ENCODE measurements around the gene EDN1. TPM values are rescaled to one million over a fixed set of nuclear protein-coding genes. Genes with fewer than 3 reads are reported as not detected.

Gene EDN1
- total RNA-seq, 2 experiments from 2014 or later, result 0.14 TPM; not detected in 1

- CTCF ChIA-PET, result no interaction called here
- H3K27ac Mint-ChIP-seq, result no peak overlapping the region
- H3K4me3 Mint-ChIP-seq, result no peak overlapping the region
- ATAC-seq, result no peak
- POLR2A ChIA-PET, result no interaction called here
- intact Hi-C loops (cut with micrococcal nuclease), result no loop called here
- H3K9me3 Mint-ChIP-seq, result no peaks in the 10 kb centered on the region
- no peak for DNase-seq
- H3K4me1 Mint-ChIP-seq (ENCODE audit: low read depth), result no peaks in the 10 kb centered on the region
- no peaks in the 10 kb centered on the region for H3K36me3 Mint-ChIP-seq (ENCODE audit: low read depth)
- no peak for TF ChIP-seq CTCF (IDR thresholded peaks at IDR 0.05)
- peaks cover 2% of the 10 kb centered on the region for H3K27me3 Mint-ChIP-seq
Measured at GRCh38 chr6:12312736-12313135, 22.6 kb downstream of the EDN1 start.

DNA sequence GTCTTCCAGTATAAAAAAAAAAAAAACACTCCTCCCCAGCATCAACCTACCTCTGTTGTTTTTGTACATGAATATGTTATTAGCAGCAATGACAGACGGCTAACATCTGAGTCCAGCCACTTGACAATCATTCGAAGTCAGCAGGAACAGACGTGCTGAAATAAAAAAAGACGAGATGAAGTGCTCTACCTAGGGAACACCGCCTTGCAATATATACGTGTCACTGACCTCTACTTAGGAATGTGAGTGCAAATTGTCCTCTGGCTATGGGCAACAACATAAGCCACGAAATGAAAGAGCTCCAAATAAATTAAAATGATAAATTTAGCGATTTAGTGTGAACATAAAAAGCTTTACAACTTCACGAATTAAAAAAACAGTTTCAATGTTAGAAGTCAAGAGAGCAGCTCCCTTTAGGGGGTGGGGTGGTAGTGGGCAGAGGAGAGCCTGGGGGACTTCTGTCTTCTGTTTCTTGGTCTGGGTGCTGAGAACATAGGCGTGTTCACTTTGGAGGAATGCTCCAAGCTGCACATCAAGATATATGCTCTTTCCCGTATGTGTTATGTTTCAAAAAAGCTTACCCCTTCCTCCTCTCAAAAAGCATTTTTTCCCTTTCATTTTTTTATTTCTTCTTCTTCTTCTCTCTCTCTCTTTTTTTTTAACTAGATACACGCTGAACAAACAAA, 23.3 kb downstream of the EDN1 start:
- no peak for TF ChIP-seq CTCF (IDR thresholded peaks at IDR 0.05)
- peaks cover 2% of the 10 kb centered on the region for H3K9me3 Mint-ChIP-seq
- H3K4me1 Mint-ChIP-seq (ENCODE audit: low read depth), result no peaks in the 10 kb centered on the region
- intact Hi-C loops (cut with micrococcal nuclease), result no loop called here
- POLR2A ChIA-PET, result no interaction called here
- H3K27ac Mint-ChIP-seq, result no peak overlapping the region
- DNase-seq, result no peak
- peaks cover 1% of the 10 kb centered on the region for H3K36me3 Mint-ChIP-seq (ENCODE audit: low read depth)
- ATAC-seq, result no peak
- CTCF ChIA-PET, result no interaction called here
- H3K4me3 Mint-ChIP-seq, result no peak overlapping the region
- H3K27me3 Mint-ChIP-seq, result peaks cover 4% of the 10 kb centered on the region

DNA sequence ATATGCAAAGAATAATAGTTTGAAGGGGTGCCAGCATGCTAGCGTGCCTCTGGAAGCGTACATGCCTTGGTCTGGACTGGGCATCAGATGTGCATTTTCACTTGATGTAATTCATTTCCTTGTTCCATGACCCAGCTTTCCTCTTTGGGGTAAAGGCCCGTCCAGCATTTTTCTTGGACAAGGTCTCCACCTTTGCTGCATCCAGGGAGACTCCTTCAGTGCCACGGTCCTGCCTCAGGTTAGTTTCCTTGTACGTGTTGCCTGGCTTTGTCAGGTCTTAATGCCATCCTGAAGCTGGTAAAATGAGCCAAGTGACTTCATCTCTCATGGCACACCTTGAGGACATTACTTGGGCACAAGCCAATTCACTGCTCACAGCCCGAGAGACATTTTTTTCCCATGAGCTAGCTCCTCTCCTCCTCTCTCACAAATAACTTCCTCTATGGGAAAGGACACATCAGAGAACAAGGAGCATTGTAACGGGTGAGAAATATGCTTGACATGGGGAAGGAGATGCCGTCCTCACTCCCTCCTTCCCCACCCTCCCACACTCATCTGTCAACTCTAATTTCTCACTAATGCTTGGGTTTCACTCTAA, 23.9 kb downstream of the EDN1 start:
- no peak for DNase-seq
- no peak for TF ChIP-seq CTCF (IDR thresholded peaks at IDR 0.05)
- Mint-ChIP-seq H3K9me3 (peaks cover 3% of the 10 kb centered on the region), H3K27me3 (peaks cover 8% of the 10 kb centered on the region), H3K27ac (no peak overlapping the region), H3K36me3 (ENCODE audit: low read depth) (peaks cover 1% of the 10 kb centered on the region), H3K4me1 (ENCODE audit: low read depth) (no peaks in the 10 kb centered on the region), H3K4me3 (no peak overlapping the region)
- ATAC-seq, result no peak
- CTCF ChIA-PET, result no interaction called here
- intact Hi-C loops (cut with micrococcal nuclease), result no loop called here
- POLR2A ChIA-PET, result no interaction called here

DNA sequence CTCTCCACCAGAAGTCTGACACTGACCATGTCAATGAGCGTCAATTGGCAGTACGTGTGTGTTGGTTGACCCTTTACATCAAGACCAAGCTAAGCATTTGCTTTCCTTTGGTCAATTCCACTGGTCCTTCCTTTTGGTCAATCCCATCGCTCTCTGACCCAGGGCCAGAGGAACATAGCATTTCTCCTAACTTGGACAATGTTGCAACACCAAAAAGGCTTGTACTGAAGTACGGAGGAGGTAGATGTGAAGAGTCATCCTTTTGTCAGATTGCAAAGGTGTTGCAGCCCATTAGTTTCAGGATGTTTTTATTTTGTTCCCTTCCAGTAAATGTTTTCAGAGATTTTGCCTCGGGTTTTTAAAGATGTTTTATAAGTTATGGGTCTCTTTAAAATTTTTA, 24.6 kb downstream of the EDN1 start:
- Mint-ChIP-seq H3K36me3 (ENCODE audit: low read depth) (peaks cover 1% of the 10 kb centered on the region), H3K4me1 (ENCODE audit: low read depth) (no peaks in the 10 kb centered on the region), H3K9me3 (peaks cover 3% of the 10 kb centered on the region), H3K27ac (no peak overlapping the region), H3K27me3 (peaks cover 10% of the 10 kb centered on the region), H3K4me3 (no peak overlapping the region)
- DNase-seq (no peak), ATAC-seq (no peak)
- intact Hi-C loops (cut with micrococcal nuclease), result no loop called here
- POLR2A ChIA-PET, result no interaction called here
- no peak for TF ChIP-seq CTCF (IDR thresholded peaks at IDR 0.05)
- CTCF ChIA-PET, result interaction anchor here (0.6 to 1.1 kb wide), 2 partner anchors 24 to 40 kb away, joined by 3 read pairs; partner anchors contain the start of gene EDN1

DNA sequence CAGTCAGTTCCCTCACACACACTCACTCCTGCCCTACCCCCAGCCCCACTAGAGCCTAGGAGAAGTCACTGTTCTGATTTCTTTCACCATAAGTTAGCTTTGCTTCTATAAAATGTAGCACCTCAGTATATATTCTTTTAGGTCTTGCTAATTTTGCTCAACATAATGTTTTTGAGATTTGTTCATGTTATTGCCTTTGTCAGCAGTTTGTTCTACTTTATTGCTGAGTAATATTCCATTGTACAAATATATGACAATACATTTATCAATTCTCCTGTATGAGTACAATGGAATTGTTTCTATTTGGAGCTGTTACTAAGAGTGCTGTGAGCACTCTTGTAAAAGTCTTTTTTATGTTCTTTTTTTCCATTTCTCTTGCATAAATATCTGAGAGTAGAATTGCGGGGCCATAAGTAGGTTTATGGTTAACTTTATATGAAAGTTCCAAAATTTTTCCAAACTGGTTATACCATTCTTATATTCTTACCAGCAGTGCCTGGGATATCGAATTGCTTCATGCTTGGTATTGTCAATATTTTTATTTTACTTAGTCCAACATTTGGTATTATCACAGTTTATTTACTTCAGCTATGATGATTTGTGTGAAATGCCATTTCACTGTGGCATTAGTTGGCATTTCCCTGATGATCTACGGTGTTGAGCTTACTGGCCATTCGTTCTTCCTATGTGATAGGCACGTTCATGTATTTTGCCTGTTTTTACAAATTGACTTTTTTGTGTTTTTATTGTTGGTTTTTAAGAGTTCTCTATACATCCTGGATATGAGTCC, 25.3 kb downstream of the EDN1 start:
- DNase-seq (no peak), ATAC-seq (no peak)
- no peak overlapping the region for H3K4me3 Mint-ChIP-seq
- CTCF ChIA-PET, result interaction anchor here (0.6 to 1.1 kb wide), 3 partner anchors 25 to 562 kb away, joined by 3 read pairs; partner anchors contain the start of gene EDN1
- no peak for TF ChIP-seq CTCF (IDR thresholded peaks at IDR 0.05)
- peaks cover 1% of the 10 kb centered on the region for H3K36me3 Mint-ChIP-seq (ENCODE audit: low read depth)
- H3K9me3 Mint-ChIP-seq, result peaks cover 3% of the 10 kb centered on the region
- no peak overlapping the region for H3K27ac Mint-ChIP-seq
- no peaks in the 10 kb centered on the region for H3K4me1 Mint-ChIP-seq (ENCODE audit: low read depth)
- H3K27me3 Mint-ChIP-seq, result peaks cover 10% of the 10 kb centered on the region
- POLR2A ChIA-PET, result no interaction called here
- intact Hi-C loops (cut with micrococcal nuclease), result no loop called here
